DMS79 (cell line): Measurements from ENCODE around the gene CKS1B.
"Not testable (repeated sequence)": the region's sequence is repeated elsewhere in the genome, so short reads cannot be mapped to it uniquely, and the experiment has no call there.

Experiments used
- DNase-seq: peaks from one replicate; lab custom pipeline; 2025; lab: John Stamatoyannopoulos, UW

Gene CKS1B

GRCh38 chr1:154964359-154964758, 10.1 kb upstream of the CKS1B start:
- DNase-seq, result no peak

GRCh38 chr1:154966111-154966510, 8.4 kb upstream of the CKS1B start:
- DNase-seq, result no peak

- no peak for DNase-seq
Observed at GRCh38 chr1:154967331-154967950, 7.0 kb upstream of the CKS1B start.

- DNase-seq, result no peak
Observed at GRCh38 chr1:154968731-154969130, 5.8 kb upstream of the CKS1B start.

- no peak for DNase-seq
Observed at GRCh38 chr1:154969246-154969645, 5.2 kb upstream of the CKS1B start.

GRCh38 chr1:154969860-154970452, 4.5 kb upstream of the CKS1B start:
- DNase-seq, result no peak

- no peak for DNase-seq
Observed at GRCh38 chr1:154970631-154971340, 3.7 kb upstream of the CKS1B start, which contains the start of gene SHC1. Gene SHC1, minus strand, starts transcription at chr1:154970747. Its CDS starts 221 bp downstream, at chr1:154970526.

- no peak for DNase-seq
Observed at GRCh38 chr1:154971341-154971998, 3.0 kb upstream of the CKS1B start.

- no peak for DNase-seq
Observed at GRCh38 chr1:154972213-154972516, 2.3 kb upstream of the CKS1B start.

GRCh38 chr1:154972517-154973343, 1.8 kb upstream of the CKS1B start:
- no peak for DNase-seq

GRCh38 chr1:154973344-154974101, 958 bp upstream of the CKS1B start:
- DNase-seq, result peak; percentile 79

- DNase-seq, result peak; percentile 91
Observed at GRCh38 chr1:154974808-154975408, 427 bp downstream of the CKS1B start.

GRCh38 chr1:154975409-154976059, 1.1 kb downstream of the CKS1B start:
- DNase-seq, result peak; percentile 33

- not testable (repeated sequence) for DNase-seq
Observed at GRCh38 chr1:154977762-154978161, 3.3 kb downstream of the CKS1B start.

GRCh38 chr1:154978360-154978759, 3.9 kb downstream of the CKS1B start:
- DNase-seq, result no peak

- DNase-seq, result no peak
Observed at GRCh38 chr1:154982341-154982740, 7.9 kb downstream of the CKS1B start.

- DNase-seq, result peak; percentile 99
Observed at GRCh38 chr1:154982897-154983648, 8.6 kb downstream of the CKS1B start, which contains the start of gene FLAD1. Gene FLAD1, plus strand, starts transcription at chr1:154983344. Its CDS starts 351 bp downstream, at chr1:154983695.

GRCh38 chr1:154983776-154984466, 9.4 kb downstream of the CKS1B start:
- no peak for DNase-seq

GRCh38 chr1:154986736-154987135, 12.3 kb downstream of the CKS1B start:
- not testable (repeated sequence) for DNase-seq
